GM13977 (cell line): ENCODE measurements around the gene KCNE4.

Source experiments
- DNase-seq: peaks from one replicate; pipeline ENCODE4 v3.0.0; 2012; ENCODE audit warnings: low spot score
- in situ Hi-C: fragments of 300-500 bp; cut with MboI; formaldehyde crosslinking; loops from one replicate; pipeline ENCODE4 v1.12.0; 2022; ENCODE audit warnings: low sequenced_read_pairs, low pct_unique_long_range_greater_than_20kb, mixed read lengths, inconsistent platforms; ENCODE audit not compliant: unreplicated experiment
- TF ChIP-seq, protein P1 (sequence below): IDR thresholded peaks from 2 replicates; pipeline ENCODE4 v1.5.1; 2012; ENCODE audit warnings: mild to moderate bottlenecking, control low read depth; ENCODE audit not compliant: insufficient read depth; ENCODE audit errors: extremely low read depth, missing control alignments

Gene KCNE4

GRCh38 chr2:223010641-223011040 is 41.3 kb upstream of the KCNE4 start:
- TF ChIP-seq, protein P1, sequence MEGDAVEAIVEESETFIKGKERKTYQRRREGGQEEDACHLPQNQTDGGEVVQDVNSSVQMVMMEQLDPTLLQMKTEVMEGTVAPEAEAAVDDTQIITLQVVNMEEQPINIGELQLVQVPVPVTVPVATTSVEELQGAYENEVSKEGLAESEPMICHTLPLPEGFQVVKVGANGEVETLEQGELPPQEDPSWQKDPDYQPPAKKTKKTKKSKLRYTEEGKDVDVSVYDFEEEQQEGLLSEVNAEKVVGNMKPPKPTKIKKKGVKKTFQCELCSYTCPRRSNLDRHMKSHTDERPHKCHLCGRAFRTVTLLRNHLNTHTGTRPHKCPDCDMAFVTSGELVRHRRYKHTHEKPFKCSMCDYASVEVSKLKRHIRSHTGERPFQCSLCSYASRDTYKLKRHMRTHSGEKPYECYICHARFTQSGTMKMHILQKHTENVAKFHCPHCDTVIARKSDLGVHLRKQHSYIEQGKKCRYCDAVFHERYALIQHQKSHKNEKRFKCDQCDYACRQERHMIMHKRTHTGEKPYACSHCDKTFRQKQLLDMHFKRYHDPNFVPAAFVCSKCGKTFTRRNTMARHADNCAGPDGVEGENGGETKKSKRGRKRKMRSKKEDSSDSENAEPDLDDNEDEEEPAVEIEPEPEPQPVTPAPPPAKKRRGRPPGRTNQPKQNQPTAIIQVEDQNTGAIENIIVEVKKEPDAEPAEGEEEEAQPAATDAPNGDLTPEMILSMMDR = no peak
- no peak for DNase-seq
- in situ Hi-C loops = no loop called here

GRCh38 chr2:223012291-223012690 is 39.7 kb upstream of the KCNE4 start:
- TF ChIP-seq, protein P1 = no peak
- in situ Hi-C loops = no loop called here
- no peak for DNase-seq

DNA sequence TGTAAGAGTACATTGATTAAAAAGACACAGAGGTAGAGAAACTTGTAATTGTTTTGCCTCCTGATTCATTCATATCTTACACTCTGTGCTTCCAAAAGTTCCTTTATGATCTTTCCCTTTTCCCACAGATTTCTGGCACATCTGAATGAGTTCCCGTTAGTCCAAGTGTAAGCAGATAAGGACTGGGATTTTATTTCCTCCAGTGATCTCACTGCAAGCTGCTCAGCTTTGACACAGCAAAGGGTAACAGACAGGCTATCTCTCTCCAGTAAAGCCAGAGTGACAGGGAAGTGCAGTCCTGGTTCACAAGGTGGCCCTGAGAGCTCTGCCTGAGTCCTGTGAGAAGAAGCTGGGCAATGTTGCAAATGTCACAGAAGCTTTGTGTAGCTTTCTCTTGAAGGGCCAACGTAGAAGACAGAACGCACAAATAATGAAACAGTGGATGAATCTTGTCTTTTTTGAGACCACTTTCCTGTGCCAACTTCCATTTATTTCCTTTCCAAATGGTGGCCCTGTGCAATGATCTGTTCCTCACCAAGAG is 32.5 kb upstream of the KCNE4 start:
- no peak for DNase-seq
- TF ChIP-seq, protein P1 = no peak
- in situ Hi-C loops = no loop called here

GRCh38 chr2:223019987-223020717 is 31.8 kb upstream of the KCNE4 start:
- TF ChIP-seq, protein P1 = no peak
- in situ Hi-C loops = no loop called here
- DNase-seq = no peak

- TF ChIP-seq, protein P1 = no peak
- no peak for DNase-seq
- in situ Hi-C loops = no loop called here
Measured at GRCh38 chr2:223020971-223021675, 30.9 kb upstream of the KCNE4 start.

GRCh38 chr2:223026357-223027110 is 25.5 kb upstream of the KCNE4 start:
- in situ Hi-C loops = no loop called here
- TF ChIP-seq, protein P1 = no peak
- DNase-seq = no peak
